ENCODE measurements around the gene MOB3B. TPM values are rescaled to one million over a fixed set of nuclear protein-coding genes. Genes with fewer than 3 reads are reported as not detected.

Gene MOB3B
- total RNA-seq, 2 experiments from 2014 or later = 3.0 to 3.2 TPM

DNA sequence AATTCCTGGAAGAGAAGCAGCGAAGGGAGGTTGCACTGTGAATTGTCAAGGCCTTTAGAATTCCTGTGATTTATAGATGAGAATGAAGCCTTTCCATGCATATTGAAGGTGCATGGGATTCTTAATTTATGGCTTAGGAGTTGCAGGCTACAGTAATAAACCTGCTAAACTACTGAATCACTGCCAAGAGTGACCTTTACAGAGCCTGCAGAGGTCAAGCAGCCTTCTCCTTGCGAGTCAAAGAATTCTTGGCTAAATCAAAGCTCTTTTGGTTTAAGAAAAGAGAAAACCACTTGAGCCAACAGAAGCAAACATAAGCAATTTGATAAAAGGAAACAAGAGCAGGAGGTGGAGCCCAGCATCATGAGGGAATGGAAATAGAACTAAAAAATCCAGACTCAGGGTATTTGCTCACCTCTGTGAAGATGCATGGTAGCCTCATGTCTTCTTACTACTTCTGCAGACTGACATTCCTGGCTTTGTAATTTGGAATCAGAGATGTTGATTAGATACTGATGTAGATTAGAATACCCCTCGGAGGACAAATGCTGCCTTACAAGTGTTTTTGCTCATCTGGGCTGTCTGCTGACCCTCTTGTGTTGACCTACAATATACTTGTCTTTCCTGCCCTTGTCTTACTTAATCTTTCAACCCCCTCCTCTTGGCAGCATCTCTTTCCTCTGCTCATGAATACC is 95.8 kb downstream of the MOB3B start:
- intact Hi-C loops (cut with micrococcal nuclease) = no loop called here
- CTCF ChIA-PET = no interaction called here
- Mint-ChIP-seq H3K9me3 (no peaks in the 10 kb centered on the region), H3K4me3 (no peak overlapping the region), H3K36me3 (ENCODE audit: low read depth) (peaks cover 2% of the 10 kb centered on the region), H3K27me3 (ENCODE audit: low read depth) (no peaks in the 10 kb centered on the region), H3K27ac (no peak overlapping the region), H3K4me1 (ENCODE audit: low read depth) (peaks cover 12% of the 10 kb centered on the region)
- DNase-seq = no peak

DNA sequence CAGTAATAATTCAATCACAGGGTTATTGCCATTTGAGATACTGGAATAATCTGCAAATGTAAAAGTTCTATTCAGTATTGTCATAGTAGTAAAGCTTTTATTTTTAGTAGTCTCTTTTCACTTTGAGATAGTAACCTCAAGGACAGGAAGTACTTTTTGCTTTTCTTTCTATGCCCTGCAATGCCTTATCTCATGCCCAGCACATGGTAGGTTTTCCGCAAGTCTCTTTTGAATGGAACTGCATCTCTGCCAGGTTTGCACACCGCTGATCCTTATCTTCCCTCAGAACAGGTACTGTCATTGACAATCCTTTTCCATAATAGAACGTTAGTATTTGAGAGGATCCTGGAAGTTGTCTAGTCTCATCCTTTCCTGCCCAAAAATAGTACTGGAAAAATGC is 97.3 kb downstream of the MOB3B start:
- Mint-ChIP-seq H3K9me3 (no peaks in the 10 kb centered on the region), H3K36me3 (ENCODE audit: low read depth) (peaks cover 2% of the 10 kb centered on the region), H3K4me1 (ENCODE audit: low read depth) (peaks cover 12% of the 10 kb centered on the region), H3K4me3 (no peak overlapping the region), H3K27ac (no peak overlapping the region), H3K27me3 (ENCODE audit: low read depth) (no peaks in the 10 kb centered on the region)
- no peak for DNase-seq
- CTCF ChIA-PET = no interaction called here
- intact Hi-C loops (cut with micrococcal nuclease) = no loop called here

DNA sequence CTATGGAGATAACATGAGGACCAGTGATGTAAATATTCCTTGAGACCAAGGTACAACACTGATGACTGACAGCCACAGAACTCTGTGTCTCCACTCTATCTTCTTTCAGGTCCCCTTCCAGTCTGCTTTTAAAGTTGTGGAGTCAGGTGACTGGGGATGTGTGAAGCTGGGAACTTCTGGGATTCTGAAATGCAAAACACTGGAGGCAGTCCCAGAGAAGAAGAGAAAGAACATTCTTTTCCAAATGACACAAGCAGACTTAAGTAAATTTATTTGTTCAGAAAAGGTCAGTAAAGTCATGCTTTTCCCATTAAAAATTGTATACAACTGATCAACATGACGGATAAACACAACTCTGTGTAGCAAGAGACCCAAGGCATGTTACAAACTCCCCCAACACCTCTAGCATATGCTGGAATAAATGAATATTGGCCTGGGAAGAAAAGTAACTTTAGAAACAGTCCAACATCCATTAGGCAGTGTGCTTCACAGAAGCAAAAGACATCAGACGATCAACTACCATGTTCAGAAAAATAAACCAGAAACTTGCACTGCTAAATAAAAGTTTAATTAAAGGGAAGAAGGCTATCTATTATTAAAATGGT is 98.0 kb downstream of the MOB3B start:
- intact Hi-C loops (cut with micrococcal nuclease) = loop anchor here (1.0 kb wide), 1 partner anchor 9 kb away; no protein-coding TSS in a partner anchor
- H3K27me3 Mint-ChIP-seq (ENCODE audit: low read depth) = no peaks in the 10 kb centered on the region
- no peaks in the 10 kb centered on the region for H3K9me3 Mint-ChIP-seq
- DNase-seq = no peak
- H3K4me1 Mint-ChIP-seq (ENCODE audit: low read depth) = peaks cover 12% of the 10 kb centered on the region
- H3K27ac Mint-ChIP-seq = no peak overlapping the region
- CTCF ChIA-PET = no interaction called here
- no peak overlapping the region for H3K4me3 Mint-ChIP-seq
- peaks cover 2% of the 10 kb centered on the region for H3K36me3 Mint-ChIP-seq (ENCODE audit: low read depth)

DNA sequence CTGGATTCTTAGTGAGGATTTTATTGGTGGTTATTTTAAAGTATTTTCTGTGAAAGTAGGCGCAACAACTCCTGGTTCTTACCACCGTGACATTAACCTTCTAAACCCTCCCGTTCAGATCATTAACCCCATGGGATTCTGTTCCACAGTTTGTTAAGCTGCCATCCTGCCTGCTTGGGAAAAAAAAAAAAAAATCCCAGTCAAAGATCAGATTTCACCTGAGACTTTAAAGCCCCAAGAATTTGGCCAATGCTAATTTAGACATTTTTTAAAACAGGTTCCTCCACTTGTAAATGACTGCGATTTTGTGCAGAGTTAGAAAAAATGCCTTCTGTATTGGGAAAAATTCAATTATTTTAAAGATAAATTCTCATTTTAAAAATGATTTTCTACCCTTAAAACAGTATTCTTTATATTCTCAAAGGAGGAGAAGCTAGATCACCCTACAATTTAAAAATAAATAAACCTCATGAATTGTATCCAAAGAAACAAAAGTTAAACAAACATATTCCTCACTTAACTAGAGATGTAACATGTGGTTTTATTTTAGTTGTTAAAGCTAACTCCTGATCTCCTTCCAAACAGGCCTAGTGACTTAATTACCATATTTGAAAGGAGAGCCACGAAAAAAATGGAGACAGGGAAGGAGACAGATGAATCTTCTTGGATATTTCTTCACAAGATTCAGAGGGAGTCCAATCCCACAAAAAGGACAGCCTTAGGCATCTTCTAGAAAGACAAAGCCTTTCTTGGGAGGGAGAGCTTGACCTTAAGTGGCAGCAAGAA is 98.7 kb downstream of the MOB3B start:
- Mint-ChIP-seq H3K4me1 (ENCODE audit: low read depth) (peaks cover 12% of the 10 kb centered on the region), H3K4me3 (no peak overlapping the region), H3K27me3 (ENCODE audit: low read depth) (no peaks in the 10 kb centered on the region), H3K27ac (no peak overlapping the region), H3K36me3 (ENCODE audit: low read depth) (peaks cover 2% of the 10 kb centered on the region), H3K9me3 (no peaks in the 10 kb centered on the region)
- intact Hi-C loops (cut with micrococcal nuclease) = loop anchor here (1.0 kb wide), 1 partner anchor 9 kb away; no protein-coding TSS in a partner anchor
- CTCF ChIA-PET = interaction anchor here (1.2 kb wide), 1 partner anchor 53 kb away, joined by 3 read pairs; no protein-coding TSS in a partner anchor
- no peak for DNase-seq

GRCh38 chr9:27429917-27430316 is 99.7 kb downstream of the MOB3B start:
- H3K9me3 Mint-ChIP-seq = no peaks in the 10 kb centered on the region
- no peaks in the 10 kb centered on the region for H3K36me3 Mint-ChIP-seq (ENCODE audit: low read depth)
- intact Hi-C loops (cut with micrococcal nuclease) = no loop called here
- H3K27me3 Mint-ChIP-seq (ENCODE audit: low read depth) = no peaks in the 10 kb centered on the region
- H3K4me1 Mint-ChIP-seq (ENCODE audit: low read depth) = peaks cover 12% of the 10 kb centered on the region
- CTCF ChIA-PET = interaction anchor here (1.2 kb wide), 1 partner anchor 52 kb away, joined by 3 read pairs; no protein-coding TSS in a partner anchor
- H3K27ac Mint-ChIP-seq = no peak overlapping the region
- H3K4me3 Mint-ChIP-seq = no peak overlapping the region
- DNase-seq = no peak

- intact Hi-C loops (cut with micrococcal nuclease) = no loop called here
- Mint-ChIP-seq H3K4me3 (no peak overlapping the region), H3K27ac (no peak overlapping the region), H3K27me3 (ENCODE audit: low read depth) (no peaks in the 10 kb centered on the region), H3K4me1 (ENCODE audit: low read depth) (peaks cover 17% of the 10 kb centered on the region), H3K9me3 (no peaks in the 10 kb centered on the region), H3K36me3 (ENCODE audit: low read depth) (no peaks in the 10 kb centered on the region)
- no peak for DNase-seq
- CTCF ChIA-PET = interaction anchor here (0.6 kb wide), 1 partner anchor 105 kb away, joined by 3 read pairs; no protein-coding TSS in a partner anchor
These were observed 100.2 kb downstream of the MOB3B start for GRCh38 chr9:27429436-27429835.

DNA sequence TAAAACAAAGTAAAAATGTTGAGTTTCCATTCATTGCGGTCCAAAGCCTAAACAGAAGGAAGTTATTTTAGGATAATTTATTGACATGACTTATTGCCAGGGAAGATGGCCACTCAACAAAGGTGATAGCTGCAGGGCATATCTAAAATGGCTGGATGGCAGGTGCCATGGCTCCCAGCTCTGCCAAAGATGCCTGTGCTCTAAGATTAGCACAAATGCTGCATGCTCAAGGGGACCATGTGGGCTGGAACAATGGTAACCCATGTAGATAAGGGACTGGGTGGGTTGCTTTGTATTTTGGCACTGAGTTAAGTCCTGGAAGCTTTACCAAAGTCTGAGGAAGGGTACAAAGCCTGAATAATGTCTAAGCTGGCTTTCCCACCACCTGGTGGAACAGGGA is 101.1 kb downstream of the MOB3B start:
- Mint-ChIP-seq H3K4me1 (ENCODE audit: low read depth) (peaks cover 20% of the 10 kb centered on the region), H3K27me3 (ENCODE audit: low read depth) (no peaks in the 10 kb centered on the region), H3K27ac (no peak overlapping the region), H3K36me3 (ENCODE audit: low read depth) (no peaks in the 10 kb centered on the region), H3K4me3 (no peak overlapping the region), H3K9me3 (no peaks in the 10 kb centered on the region)
- intact Hi-C loops (cut with micrococcal nuclease) = no loop called here
- no peak for DNase-seq
- CTCF ChIA-PET = no interaction called here

DNA sequence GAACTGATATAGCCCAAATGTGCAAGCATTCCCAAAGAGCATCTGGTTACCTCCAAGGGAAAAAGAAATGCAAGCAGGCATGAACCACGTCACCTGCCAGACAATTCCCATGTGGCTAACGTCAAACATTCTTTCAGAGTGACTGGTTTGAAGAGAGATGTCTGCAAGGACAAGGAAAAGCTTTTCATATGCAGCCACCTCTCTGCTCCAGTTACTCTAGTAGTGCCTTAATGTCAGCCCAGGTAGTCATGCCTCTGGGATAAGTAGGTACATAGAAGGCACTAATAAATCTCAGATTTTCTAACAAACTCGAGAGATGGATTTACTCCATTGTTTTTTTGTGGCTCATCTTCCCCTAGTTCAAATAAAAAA is 102.4 kb downstream of the MOB3B start:
- Mint-ChIP-seq H3K4me1 (ENCODE audit: low read depth) (peaks cover 16% of the 10 kb centered on the region), H3K27ac (no peak overlapping the region), H3K4me3 (no peak overlapping the region), H3K9me3 (no peaks in the 10 kb centered on the region), H3K27me3 (ENCODE audit: low read depth) (no peaks in the 10 kb centered on the region), H3K36me3 (ENCODE audit: low read depth) (no peaks in the 10 kb centered on the region)
- CTCF ChIA-PET = no interaction called here
- DNase-seq = no peak
- intact Hi-C loops (cut with micrococcal nuclease) = no loop called here

- no peaks in the 10 kb centered on the region for H3K27me3 Mint-ChIP-seq (ENCODE audit: low read depth)
- intact Hi-C loops (cut with micrococcal nuclease) = no loop called here
- CTCF ChIA-PET = no interaction called here
- no peak for DNase-seq
- H3K4me3 Mint-ChIP-seq = no peak overlapping the region
- H3K36me3 Mint-ChIP-seq (ENCODE audit: low read depth) = no peaks in the 10 kb centered on the region
- peaks cover 10% of the 10 kb centered on the region for H3K4me1 Mint-ChIP-seq (ENCODE audit: low read depth)
- H3K9me3 Mint-ChIP-seq = no peaks in the 10 kb centered on the region
- H3K27ac Mint-ChIP-seq = no peak overlapping the region
These were observed 102.9 kb downstream of the MOB3B start for GRCh38 chr9:27426511-27427271.

- DNase-seq = no peak
- H3K36me3 Mint-ChIP-seq (ENCODE audit: low read depth) = no peaks in the 10 kb centered on the region
- CTCF ChIA-PET = no interaction called here
- no peak overlapping the region for H3K27ac Mint-ChIP-seq
- H3K4me1 Mint-ChIP-seq (ENCODE audit: low read depth) = peaks cover 8% of the 10 kb centered on the region
- H3K27me3 Mint-ChIP-seq (ENCODE audit: low read depth) = no peaks in the 10 kb centered on the region
- no peaks in the 10 kb centered on the region for H3K9me3 Mint-ChIP-seq
- intact Hi-C loops (cut with micrococcal nuclease) = loop anchor here (2.0 kb wide), 1 partner anchor 73 kb away; no protein-coding TSS in a partner anchor
- H3K4me3 Mint-ChIP-seq = no peak overlapping the region
These were observed 103.6 kb downstream of the MOB3B start for GRCh38 chr9:27425827-27426510.

DNA sequence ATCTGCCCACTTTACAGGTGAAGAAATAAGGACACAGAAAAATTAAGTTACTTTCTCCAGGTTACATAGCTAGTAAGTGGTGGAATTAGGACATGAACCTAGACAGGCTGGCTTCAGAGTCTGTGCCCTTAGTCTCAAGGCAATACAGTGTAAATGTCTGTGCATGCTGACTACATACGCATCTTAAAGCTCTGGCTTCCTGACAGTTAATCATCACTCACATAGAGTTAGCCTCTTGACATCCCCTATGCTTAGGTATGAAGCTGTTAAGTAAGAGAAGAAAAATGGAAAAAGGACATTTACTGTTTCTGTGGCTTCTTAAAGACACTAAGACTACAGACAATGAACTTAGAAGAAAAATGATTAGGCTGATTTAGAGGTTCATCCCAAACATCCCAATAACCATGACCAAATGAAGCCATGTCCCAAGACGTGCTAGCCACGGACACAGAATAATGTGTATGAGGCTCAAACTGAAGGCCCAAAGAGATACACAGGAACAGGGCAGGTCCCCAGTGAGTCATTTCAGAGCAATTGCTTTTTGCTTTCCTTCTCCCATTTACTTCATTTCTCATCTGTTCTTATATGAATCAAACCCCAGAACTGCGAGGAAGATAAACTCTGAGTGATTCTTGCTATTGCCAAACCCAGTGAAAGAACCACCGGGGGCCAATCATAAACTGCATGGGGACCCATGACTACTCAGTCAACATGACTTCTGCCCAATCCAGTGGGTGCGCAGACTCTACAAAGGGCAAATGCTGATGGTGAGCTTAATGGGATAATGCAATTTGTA is 105.5 kb downstream of the MOB3B start:
- Mint-ChIP-seq H3K9me3 (no peaks in the 10 kb centered on the region), H3K27ac (peak overlapping the region; percentile 11), H3K4me1 (ENCODE audit: low read depth) (peaks cover 8% of the 10 kb centered on the region), H3K4me3 (no peak overlapping the region), H3K36me3 (ENCODE audit: low read depth) (peaks cover 2% of the 10 kb centered on the region), H3K27me3 (ENCODE audit: low read depth) (no peaks in the 10 kb centered on the region)
- CTCF ChIA-PET = interaction anchor here (0.6 kb wide), 1 partner anchor 22 kb away, joined by 3 read pairs; no protein-coding TSS in a partner anchor
- peak; percentile 51 for DNase-seq
- intact Hi-C loops (cut with micrococcal nuclease) = loop anchor here (1.0 to 2.0 kb wide), 3 partner anchors 36 to 75 kb away; no protein-coding TSS in a partner anchor
